Left hindlimb (tissue), 1 donor: ENCODE measurements around the gene SERPINB5.

Source experiments
- DNase-seq: peaks from one replicate; pipeline ENCODE4 v3.0.0-alpha.2; 2018

The SERPINB5 gene

DNA sequence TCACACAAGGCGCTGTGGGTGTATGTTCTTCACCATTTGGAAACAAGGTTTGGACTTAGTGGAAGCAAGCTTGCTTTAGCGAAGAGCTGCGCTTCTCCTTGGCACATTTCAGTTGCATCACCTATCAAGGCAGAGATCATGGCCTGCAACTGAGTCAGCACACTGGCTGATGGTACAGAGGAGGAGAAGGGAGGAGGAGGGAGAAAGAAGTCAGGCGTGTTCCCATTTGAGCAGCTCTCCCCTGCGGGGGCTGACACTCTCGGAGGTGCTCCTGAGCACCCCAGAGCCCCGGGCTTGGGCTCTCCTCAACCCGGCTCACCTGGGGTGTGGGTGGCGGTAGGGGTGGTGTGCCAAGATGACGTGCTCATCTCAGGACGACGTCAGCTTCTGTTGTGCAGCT is 6.0 kb upstream of the SERPINB5 start:
- DNase-seq: no peak

DNA sequence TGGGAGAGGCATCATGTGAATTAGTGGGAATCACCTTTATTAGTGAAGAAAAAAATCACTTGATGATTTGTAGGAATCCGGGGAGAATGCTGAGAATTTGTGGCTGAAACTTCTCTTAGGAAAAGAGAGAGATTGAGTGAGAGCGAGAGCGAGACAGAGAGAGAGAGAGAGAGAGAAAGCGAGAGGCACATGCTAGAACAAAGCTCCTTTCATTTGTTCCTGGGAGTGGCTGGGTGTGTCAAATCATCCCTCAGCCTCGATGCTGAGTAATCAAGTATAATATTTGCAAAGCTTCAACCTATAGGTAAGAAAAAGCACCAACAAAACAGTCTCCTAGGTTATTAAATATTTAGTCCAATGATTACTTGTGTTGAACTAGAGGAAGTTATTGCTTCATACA is 4.4 kb upstream of the SERPINB5 start:
- no peak for DNase-seq

DNA sequence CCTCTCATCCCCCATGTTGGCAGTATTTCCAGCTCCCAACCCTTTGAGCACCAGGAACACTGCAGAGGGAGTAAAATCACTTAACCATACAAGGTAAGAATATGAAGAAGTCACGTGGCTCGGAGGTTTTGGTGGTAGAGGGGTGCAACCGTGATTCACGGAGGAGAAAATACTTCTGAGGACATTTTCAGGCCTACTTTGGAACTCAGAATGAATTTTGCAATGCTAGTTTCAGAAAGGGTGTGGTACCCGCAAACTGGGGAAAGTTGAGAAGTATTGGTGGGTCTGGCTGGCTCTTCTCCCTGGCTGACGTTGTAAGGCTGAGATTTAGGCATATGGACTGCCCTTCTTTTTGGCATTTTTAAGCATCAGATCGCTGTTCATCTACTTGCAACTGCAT is 442 bp downstream of the SERPINB5 start:
- no peak for DNase-seq

DNA sequence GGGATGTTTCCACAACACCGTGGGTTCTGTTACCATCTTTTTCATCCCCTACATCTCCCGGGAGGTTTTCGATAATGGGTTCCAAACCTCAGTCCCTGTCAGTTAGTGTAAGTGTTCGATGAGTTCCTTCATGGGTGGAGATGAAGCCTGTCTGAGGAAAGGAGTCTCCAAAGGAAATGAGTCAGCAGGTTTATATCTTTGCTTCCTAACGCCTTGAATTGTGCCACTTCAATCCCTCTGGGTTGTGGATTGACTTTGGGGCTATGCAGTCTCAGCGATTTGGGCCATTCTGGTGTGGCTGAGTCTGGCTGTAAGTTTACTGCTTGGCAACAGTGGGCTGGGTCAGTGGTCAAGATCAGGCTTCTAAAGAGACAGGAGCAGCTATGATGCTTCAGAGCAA is 1.2 kb downstream of the SERPINB5 start:
- DNase-seq: no peak

DNA sequence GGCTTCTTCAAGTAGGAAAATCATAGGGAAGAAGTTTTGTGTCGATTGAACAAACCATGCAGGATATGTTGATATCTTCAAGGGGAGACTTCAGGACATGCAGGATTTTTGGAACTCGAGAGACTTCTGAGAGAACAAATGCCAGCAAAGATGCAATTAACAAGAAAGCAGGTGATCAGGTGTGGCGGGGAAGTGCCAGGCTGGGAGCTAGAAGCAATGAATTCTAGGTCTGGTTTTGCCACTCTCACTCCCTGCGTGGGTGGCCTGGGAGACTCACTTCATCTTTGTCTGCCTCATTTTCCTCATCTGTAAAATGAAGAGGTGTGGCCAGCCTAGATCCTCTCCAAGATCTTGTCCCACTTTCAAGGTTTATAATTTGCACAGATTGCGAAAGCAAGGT is 3.1 kb downstream of the SERPINB5 start:
- no peak for DNase-seq

DNA sequence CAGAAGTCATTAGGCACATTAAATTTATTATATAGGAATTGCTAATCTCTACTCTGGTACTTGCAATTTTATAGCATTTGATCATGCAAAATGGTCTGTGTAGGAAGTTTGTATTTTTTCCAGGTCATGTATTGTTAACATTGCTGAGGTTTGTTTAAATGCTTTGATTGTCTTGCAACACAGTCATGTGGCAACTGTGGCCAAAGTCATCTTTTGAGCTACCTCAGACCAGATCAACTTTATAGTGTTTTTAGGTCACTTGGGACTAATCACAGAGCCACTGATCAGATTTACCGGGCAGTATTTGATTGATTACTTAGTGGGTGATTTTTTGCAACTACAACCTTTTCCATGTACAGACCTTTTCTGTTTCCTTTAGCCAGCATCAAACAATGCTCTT is 3.7 kb downstream of the SERPINB5 start:
- DNase-seq: no peak

DNA sequence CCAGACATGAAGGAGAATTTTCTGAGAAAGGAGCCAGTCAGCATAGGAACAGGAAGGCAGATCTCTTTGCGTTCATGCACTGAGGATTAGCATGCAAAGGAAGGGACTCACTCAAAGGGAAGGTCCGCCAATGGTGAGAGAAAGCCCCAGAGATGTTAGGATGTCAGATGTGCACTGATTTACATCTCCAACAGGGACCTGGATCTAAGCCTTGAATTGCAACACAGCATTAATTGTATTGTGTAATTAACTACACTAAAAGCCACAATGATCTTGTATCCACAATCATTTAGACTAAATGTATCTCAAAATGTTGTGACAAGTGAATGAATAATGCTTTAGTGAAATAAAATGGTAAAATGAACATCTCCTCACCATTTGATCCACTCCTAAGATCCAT is 4.2 kb downstream of the SERPINB5 start:
- no peak for DNase-seq

DNA sequence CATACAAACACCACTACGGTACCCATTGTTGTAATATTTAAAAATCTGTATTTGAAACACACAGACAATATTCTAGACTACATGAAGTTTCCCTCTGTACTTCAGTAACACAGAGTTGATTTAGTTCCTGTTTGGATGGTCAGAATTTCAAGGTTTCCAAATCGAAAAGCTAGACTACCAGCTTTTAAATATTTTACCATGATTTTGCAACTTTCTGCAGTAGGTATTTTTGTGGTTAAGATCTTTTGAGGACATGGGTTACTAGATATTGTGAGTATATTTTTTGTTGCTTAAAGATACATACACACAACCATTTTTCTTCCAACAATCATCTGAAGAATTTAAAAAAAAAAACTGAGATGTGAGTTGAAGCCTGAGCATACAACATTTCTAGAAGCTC is 10.9 kb downstream of the SERPINB5 start:
- DNase-seq: no peak

DNA sequence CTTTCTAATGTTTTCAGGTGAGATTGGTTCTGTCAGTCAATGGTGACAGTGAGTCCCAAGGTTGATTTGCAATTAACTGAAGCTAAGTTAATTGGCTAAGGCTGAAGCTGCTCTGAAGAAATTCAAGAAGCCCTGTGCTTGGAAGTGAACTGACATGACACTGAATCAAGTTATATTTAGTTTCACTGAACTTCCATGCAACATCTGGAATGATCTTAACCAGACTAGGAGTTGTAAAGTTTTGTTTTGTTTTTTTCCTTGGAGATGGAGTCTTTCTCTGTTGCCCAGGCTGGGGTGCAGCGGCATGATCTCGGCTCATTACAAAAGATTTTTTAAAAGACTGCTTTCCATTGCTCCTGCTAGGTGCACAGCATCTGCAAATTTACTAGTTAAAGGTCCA is 11.4 kb downstream of the SERPINB5 start:
- no peak for DNase-seq

DNA sequence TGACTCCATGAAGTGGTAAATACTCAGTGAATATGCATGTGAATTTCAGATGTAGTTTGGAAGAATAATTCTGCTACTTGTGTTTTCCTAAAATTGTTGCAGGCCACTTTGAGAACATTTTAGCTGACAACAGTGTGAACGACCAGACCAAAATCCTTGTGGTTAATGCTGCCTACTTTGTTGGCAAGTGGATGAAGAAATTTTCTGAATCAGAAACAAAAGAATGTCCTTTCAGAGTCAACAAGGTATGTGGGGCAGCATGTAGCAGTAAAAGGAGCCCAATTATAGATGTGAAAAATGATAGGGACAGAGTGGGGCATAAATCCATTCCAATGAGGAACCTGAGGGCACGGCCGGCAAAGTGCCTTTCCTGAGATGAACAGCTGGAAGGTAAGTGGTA is 16.1 kb downstream of the SERPINB5 start:
- no peak for DNase-seq

DNA sequence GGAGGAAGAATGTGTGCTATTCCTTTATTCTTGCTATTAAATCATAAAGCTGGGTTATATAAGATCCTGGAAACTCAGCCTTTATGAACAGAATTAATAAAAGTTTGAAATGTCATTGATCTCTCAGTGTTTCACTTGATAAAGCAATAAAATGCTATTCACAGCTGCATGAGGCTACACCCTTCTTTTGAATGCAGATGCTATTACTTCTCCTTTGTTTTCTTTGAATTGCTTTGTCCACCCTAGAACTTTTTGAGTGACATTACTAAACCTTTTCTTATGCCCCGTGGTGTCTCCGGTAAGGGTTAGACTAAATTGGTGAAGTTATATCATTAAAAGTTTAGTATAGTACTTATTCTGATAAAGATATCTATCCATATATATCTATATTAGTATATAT is 18.9 kb downstream of the SERPINB5 start:
- no peak for DNase-seq

DNA sequence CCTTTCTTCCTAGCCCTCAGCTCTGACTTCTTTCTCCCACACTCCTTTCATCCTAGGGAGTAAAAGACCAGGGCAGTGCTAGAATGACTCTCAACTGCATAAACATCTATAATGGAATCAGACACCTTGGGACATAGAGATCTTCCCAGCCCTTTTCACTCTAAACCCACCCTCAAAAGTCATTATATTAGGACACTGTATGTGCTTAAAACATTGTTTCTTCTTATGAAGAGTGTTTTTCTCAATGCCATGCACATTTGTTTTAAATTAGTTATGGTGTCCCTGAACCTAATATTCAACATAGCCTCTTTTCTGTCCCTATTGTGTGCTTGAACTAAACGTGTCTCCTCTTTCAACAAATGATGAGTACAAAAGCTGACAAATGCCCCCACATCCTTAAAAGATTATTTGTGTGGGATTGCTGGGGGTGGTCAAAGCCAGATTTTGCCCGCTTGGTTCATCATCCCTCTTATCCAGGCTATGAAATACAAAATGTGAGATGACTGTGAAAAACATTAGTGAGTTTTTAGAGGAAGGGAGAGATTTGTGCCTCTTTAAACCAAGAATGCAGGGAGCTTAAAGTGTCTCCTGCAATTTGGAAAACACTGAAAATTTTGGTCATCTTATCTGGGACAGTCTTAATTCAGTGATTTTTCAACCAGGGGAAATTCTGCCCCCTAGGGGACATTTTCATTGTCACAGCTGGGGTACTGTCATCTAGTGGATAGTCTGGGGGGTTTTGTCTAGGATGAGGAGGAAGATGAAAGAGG is 29.0 kb downstream of the SERPINB5 start:
- DNase-seq: no peak

DNA sequence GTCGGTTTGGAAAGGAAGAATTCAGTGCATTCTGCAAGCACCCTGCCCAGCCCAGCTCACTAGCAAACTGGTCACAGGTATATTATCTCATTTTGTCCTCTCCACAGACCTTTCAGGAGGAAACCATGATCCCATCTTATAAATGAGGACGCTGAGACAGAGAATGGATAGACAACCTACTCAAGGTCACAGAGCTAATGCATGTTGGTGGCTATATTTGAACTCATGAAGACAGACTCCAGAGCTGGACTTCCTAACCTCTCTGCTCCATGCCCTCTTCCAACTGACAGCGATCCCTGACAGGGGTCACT is 29.5 kb downstream of the SERPINB5 start:
- DNase-seq: no peak

DNA sequence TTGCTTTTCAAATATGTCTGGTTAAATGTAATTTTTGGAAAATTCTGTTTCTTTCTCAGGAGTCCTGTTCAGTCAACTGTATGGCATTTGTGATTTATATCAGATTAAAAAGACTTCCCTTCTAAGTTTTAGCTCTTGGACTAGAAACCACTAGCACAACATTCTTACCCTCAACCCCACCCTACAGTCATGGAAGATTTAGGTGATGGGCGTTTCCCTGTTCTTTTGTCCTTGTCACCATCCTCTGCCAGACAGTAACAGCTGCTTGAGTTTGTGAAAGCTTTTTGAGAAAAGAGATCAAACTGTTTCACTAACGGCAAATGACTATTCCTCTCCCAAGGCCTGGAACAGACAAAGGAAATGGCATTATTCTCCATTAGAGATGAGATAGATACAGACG is 31.8 kb downstream of the SERPINB5 start:
- no peak for DNase-seq

DNA sequence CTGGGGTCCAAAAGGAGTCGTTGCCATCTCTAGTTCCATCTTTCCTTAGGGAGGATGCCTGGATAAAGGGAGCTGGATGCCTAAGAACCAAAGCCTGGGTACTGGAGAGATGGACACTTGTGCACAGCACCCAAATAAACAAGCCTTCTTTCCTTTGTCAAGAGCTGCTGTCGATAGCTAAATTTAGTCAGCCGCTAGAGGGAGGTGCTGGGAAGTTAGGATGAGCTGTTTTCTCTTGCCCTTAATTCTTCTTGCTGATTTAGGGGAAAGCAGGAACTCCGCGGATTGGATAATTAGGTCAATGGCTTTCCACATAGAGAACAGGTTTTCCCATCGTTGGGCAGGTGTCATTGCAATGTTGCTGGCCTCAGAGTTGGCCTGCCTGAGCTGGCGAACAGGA is 34.5 kb downstream of the SERPINB5 start:
- DNase-seq: no peak

DNA sequence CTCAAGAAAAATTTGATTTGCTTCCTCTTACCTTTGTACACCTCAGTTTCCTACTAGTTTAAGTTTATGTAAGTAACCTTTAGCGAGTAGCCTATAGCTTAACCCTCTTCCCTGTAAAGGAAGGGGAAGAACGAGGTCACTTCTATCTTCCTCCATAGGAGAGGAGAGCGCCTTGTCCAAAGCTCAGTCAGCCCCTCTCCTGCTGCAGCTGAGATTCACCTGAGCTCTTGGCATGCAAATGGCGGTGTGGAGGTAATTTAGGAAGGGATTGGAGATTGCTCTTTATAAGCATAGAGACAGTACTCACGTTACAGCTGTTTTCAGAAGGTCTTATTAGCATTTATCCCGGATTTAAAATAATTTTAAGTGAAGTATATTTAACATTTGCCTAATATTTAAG is 37.6 kb downstream of the SERPINB5 start:
- DNase-seq: no peak

DNA sequence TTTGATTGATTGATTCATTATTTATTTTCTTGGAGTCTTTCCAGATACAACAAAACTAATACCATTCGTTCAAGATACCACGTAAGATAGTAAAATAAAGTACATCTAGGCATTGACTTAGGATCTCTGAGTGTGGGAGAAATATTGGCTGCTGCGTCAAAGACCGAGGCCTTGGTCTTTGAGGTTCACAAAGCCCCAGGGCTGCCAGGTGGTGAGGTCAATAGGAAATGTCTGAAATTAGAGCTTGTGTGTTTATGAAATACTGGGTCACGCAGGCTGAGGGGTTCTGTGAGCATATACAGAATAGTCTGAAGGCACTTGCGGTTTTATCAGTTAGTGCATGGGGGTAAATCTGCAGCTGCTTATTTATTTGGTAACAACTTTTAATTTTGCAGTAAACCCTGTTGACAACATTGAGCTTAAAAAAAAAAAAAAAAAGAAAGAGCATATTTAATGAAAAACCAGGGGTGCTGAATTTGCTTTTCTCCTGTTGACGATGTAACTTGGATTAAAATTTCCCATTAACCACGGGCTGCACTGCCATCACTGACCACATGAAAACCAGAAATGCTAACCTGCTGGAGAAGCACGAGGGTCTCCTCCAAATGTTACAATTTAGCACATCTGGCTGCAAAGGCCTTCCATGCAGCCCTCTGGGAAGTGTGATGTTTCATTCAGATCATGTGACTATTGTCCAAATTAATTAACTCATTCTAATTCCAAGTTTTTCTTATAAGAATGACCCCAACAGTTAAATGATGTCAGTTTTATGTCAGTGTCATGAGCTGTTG is 38.3 kb downstream of the SERPINB5 start:
- no peak for DNase-seq

DNA sequence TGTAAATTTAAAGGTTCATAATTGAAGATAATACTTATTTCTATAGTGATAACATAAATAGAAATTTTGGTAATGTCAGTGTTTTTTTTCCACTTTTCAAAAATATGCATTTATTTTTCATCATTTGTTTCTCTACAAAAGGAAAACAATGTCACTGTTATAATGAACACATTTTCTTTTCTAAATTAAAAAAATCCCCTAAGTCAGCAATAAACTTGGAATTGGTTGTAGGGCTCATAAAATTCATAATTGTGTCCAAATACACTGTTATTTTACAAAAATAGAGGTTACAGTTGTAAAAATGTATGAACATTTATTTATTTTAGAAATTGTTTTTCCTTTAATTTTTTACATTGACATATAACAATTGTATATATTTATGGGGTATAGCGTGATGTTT is 39.0 kb downstream of the SERPINB5 start:
- DNase-seq: no peak

DNA sequence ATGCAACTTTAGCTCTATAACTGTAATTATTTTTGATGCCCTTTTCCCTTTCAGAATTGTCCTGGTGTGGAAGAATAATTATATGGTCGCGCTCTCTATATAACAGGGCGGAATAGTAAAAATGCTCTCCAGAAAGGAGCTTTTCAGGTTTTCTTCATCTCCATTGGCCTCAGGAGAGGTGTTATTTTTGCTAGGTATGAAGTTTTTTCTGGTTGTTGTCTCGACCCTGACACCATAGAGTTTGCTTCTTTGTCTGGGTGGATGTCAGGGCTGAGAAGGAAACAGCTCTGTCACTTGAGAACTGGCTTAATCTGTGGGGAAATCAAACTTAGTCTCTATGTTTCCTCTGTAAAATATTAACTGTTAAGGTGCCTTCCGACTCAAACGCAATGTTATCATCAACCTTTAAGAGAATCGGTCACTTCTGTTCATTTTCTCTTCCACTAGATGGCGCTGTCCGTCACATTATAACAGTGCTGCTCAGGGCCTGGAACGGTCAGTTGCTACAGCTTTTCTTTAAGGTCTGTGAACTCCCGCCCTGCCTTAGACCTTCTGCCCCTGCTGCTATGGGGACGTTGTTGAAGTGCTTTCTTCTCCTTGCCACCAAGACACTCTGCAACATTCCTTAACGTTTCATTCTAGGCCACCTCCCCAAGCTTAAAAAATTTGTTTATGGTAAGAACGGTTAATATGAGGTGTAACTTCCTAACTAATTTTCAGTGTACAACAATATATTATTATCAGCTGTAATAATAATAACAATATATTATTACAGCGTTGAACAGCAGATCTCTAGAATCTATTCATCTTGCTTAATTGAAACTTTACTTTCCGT is 41.6 kb downstream of the SERPINB5 start:
- DNase-seq: peak; percentile 49

DNA sequence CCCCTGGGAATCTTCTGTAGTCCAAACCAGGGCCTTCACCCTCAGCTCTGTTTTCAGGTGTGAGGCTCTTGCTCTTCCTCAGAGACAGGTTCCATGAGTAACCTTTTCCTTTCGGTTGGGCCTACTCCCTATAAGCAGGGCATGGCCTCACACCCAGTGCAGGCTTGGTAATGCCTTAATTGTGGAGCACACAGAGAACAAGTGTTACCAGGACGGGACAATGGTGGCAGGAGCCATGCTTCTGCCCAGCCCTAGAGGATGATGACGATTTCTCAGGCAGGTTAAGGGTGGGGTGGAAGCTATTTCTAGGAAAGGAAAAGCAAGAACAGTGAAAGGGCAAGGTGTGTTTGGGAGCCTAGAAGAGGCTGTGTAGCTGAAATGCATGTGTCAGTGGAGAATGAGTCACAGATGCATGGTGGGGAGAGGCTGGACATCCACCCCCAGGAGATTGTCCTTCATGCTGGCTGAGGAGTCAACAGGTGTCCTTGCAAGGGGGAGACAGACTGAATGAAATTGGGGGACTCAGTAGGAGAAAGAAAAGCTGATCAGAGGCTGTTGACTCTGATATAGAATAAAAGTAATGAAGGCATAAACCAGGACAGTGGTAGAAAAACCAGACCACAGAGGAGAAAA is 43.4 kb downstream of the SERPINB5 start:
- DNase-seq: no peak

DNA sequence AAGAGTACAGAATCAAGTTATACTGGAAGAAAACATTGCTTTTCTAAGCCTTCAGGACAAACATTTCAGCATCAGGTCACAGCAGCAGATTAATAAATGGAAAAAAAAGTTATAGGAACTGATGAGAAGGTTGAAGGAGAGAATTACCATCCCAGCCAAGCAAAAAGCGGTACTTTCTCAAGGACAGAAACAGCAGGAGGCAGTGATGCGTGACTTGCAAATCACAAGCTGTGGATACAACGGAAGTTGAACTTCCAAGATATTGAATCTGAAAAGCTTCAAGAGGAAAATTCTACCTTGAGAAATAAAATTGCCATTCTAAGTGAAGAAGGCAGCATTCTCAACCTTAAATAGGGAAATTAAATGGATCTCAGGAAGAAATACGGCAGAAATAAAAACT is 46.9 kb downstream of the SERPINB5 start:
- no peak for DNase-seq

DNA sequence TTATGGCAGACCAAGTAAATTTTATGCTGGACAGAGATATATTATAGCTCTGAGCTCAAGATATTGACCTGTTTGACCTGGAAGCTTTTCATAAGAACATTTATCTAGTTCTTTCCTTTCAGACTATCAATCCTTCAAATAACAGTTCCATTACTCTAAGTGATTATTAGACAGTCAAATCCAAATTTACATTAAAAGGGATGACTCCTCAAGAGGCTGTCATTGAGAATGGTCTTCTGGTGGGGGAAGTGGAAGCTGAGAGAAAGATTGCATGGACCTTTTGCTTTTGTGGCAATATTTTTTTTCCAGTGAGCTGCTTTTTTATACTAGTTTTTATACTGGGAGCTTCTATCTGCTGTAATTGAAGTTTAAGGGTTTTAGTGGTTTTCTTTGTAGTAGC is 50.5 kb downstream of the SERPINB5 start:
- no peak for DNase-seq

DNA sequence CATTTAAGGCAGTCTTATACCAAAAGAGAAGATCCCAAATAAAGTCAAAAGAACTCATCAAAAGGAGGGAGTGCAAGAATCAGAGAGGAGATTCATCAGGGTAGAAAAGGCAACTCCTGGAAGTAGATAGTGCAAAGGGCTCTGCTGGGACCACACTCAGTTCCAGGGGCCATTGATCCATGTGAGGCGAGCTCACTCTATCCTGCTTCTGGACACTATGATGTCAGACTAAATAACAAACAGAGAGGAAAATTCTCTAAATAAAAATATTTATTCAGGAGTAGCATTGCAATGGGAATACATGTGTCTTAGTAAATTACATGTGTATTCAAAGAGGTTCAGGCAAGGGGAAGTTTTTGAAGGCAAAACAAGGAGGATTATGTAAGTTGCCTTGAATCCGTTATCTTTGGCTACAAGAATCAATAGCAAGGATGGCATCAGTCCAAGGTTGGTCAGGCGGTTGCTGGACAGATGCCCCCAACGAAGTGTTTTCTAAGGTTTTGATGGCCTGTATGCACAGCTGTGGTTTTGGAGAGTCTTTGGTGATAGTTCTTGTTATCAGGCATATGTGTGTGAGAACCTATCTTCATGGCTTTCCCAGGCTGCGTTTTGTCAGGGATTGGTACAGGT is 52.2 kb downstream of the SERPINB5 start:
- DNase-seq: no peak
